ENCODE results near the gene COL6A6.
"Not testable (repeated sequence)": the region's sequence is repeated elsewhere in the genome, so short reads cannot be mapped to it uniquely, and the experiment has no call there.

COL6A6 gene

DNA sequence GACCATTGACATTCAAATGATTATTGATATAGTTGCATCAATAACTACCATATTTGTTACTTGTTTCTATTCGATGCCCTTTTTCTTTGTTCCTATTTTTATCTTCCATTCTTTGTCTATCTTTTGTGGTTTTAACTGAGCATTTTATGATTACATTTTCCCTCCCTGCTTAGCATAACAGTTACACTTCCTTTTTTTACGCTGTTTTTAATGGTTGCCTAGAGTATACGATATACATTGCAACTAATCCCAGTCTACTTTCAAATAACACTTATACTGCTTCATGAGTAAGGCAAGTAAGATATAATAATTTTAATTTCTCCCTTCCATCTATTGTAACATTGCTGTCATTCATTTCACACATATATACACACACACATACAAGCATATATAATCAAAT, 26.3 kb downstream of the COL6A6 start:
- Histone ChIP-seq H3K9me2 (replicated peaks; ENCODE audit: control insufficient read depth, low read length) (no peaks in the 10 kb centered on the region), H3K36me3 (ENCODE audit: control insufficient read depth, low read length) (no peaks in the 10 kb centered on the region), H3K4me2 (ENCODE audit: low read length) (no peak overlapping the region), H3K79me2 (ENCODE audit: control insufficient read depth, low read length) (no peaks in the 10 kb centered on the region), H3K27me3 (ENCODE audit: control insufficient read depth, low read length) (no peaks in the 10 kb centered on the region), H3F3A (ENCODE audit: control insufficient read depth, insufficient read depth) (no peaks in the 10 kb centered on the region), H3K4me3 (ENCODE audit: low read length) (no peak overlapping the region), H3K4me1 (ENCODE audit: control insufficient read depth, low read length) (no peaks in the 10 kb centered on the region), H4K20me1 (ENCODE audit: control insufficient read depth, insufficient read depth, low read depth, low read length) (no peaks in the 10 kb centered on the region), H3K27ac (ENCODE audit: low read depth, low read length) (no peak overlapping the region), H3K9me3 (ENCODE audit: control insufficient read depth, insufficient read depth, low read length) (no peaks in the 10 kb centered on the region)
- no peak for TF ChIP-seq EZH2phosphoT487 (IDR thresholded peaks at IDR 0.05; ENCODE audit: borderline replicate concordance, low read length)
- TF ChIP-seq, protein P1, sequence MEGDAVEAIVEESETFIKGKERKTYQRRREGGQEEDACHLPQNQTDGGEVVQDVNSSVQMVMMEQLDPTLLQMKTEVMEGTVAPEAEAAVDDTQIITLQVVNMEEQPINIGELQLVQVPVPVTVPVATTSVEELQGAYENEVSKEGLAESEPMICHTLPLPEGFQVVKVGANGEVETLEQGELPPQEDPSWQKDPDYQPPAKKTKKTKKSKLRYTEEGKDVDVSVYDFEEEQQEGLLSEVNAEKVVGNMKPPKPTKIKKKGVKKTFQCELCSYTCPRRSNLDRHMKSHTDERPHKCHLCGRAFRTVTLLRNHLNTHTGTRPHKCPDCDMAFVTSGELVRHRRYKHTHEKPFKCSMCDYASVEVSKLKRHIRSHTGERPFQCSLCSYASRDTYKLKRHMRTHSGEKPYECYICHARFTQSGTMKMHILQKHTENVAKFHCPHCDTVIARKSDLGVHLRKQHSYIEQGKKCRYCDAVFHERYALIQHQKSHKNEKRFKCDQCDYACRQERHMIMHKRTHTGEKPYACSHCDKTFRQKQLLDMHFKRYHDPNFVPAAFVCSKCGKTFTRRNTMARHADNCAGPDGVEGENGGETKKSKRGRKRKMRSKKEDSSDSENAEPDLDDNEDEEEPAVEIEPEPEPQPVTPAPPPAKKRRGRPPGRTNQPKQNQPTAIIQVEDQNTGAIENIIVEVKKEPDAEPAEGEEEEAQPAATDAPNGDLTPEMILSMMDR (IDR thresholded peaks at IDR 0.05; ENCODE audit: low read depth, low read length, poor library complexity, severe bottlenecking), result no peak

GRCh38 chr3:130546920-130547679, 30.1 kb downstream of the COL6A6 start:
- no peaks in the 10 kb centered on the region for H3K27me3 ChIP-seq (ENCODE audit: control insufficient read depth, low read length)
- H3K36me3 ChIP-seq (ENCODE audit: control insufficient read depth, low read length), result no peaks in the 10 kb centered on the region
- no peaks in the 10 kb centered on the region for H3K9me3 ChIP-seq (ENCODE audit: control insufficient read depth, insufficient read depth, low read length)
- no peaks in the 10 kb centered on the region for H3F3A ChIP-seq (ENCODE audit: control insufficient read depth, insufficient read depth)
- H3K79me2 ChIP-seq (ENCODE audit: control insufficient read depth, low read length), result no peaks in the 10 kb centered on the region
- H3K4me2 ChIP-seq (ENCODE audit: low read length), result no peak overlapping the region
- H4K20me1 ChIP-seq (ENCODE audit: control insufficient read depth, insufficient read depth, low read depth, low read length), result no peaks in the 10 kb centered on the region
- H3K4me3 ChIP-seq (ENCODE audit: low read length), result no peak overlapping the region
- no peaks in the 10 kb centered on the region for H3K4me1 ChIP-seq (ENCODE audit: control insufficient read depth, low read length)
- H3K27ac ChIP-seq (ENCODE audit: low read depth, low read length), result no peak overlapping the region
- no peaks in the 10 kb centered on the region for H3K9me2 ChIP-seq (replicated peaks; ENCODE audit: control insufficient read depth, low read length)
- TF ChIP-seq, protein P1 (IDR thresholded peaks at IDR 0.05; ENCODE audit: low read depth, low read length, poor library complexity, severe bottlenecking), result no peak
- no peak for TF ChIP-seq EZH2phosphoT487 (IDR thresholded peaks at IDR 0.05; ENCODE audit: borderline replicate concordance, low read length)

GRCh38 chr3:130547680-130548065, 30.7 kb downstream of the COL6A6 start:
- not testable (repeated sequence) for H3K27me3 ChIP-seq (ENCODE audit: control insufficient read depth, low read length); H3K9me2 ChIP-seq (replicated peaks; ENCODE audit: control insufficient read depth, low read length); H3K79me2 ChIP-seq (ENCODE audit: control insufficient read depth, low read length); H3K27ac ChIP-seq (ENCODE audit: low read depth, low read length); H4K20me1 ChIP-seq (ENCODE audit: control insufficient read depth, insufficient read depth, low read depth, low read length); H3K9me3 ChIP-seq (ENCODE audit: control insufficient read depth, insufficient read depth, low read length); H3K4me3 ChIP-seq (ENCODE audit: low read length); H3K4me1 ChIP-seq (ENCODE audit: control insufficient read depth, low read length); H3F3A ChIP-seq (ENCODE audit: control insufficient read depth, insufficient read depth); H3K4me2 ChIP-seq (ENCODE audit: low read length); H3K36me3 ChIP-seq (ENCODE audit: control insufficient read depth, low read length)

- H3K27me3 ChIP-seq (ENCODE audit: control insufficient read depth, low read length), result no peaks in the 10 kb centered on the region
- H3K9me3 ChIP-seq (ENCODE audit: control insufficient read depth, insufficient read depth, low read length), result no peaks in the 10 kb centered on the region
- H3K79me2 ChIP-seq (ENCODE audit: control insufficient read depth, low read length), result no peaks in the 10 kb centered on the region
- no peaks in the 10 kb centered on the region for H3K9me2 ChIP-seq (replicated peaks; ENCODE audit: control insufficient read depth, low read length)
- TF ChIP-seq EZH2phosphoT487 (IDR thresholded peaks at IDR 0.05; ENCODE audit: borderline replicate concordance, low read length), result no peak
- TF ChIP-seq, protein P1 (IDR thresholded peaks at IDR 0.05; ENCODE audit: low read depth, low read length, poor library complexity, severe bottlenecking), result no peak
- H3K36me3 ChIP-seq (ENCODE audit: control insufficient read depth, low read length), result no peaks in the 10 kb centered on the region
- no peak overlapping the region for H3K4me2 ChIP-seq (ENCODE audit: low read length)
- no peaks in the 10 kb centered on the region for H4K20me1 ChIP-seq (ENCODE audit: control insufficient read depth, insufficient read depth, low read depth, low read length)
- H3K27ac ChIP-seq (ENCODE audit: low read depth, low read length), result no peak overlapping the region
- H3K4me1 ChIP-seq (ENCODE audit: control insufficient read depth, low read length), result no peaks in the 10 kb centered on the region
- H3K4me3 ChIP-seq (ENCODE audit: low read length), result no peak overlapping the region
- no peaks in the 10 kb centered on the region for H3F3A ChIP-seq (ENCODE audit: control insufficient read depth, insufficient read depth)
Measured at GRCh38 chr3:130548356-130548755, 31.4 kb downstream of the COL6A6 start.

Data from DOHH2 (cell line).